Stimulated activated CD4-positive, alpha-beta T cell treated with anti-CD3 and anti-CD28 coated beads, Interleukin-12 subunit alpha, Interleukin-12 subunit beta, amount 100 ng/mL, for 4 hours (primary cell): Measurements from ENCODE around the gene SLC44A5.
"Not testable (repeated sequence)": the region's sequence is repeated elsewhere in the genome, so short reads cannot be mapped to it uniquely, and the experiment has no call there.

Experiments
- DNase-seq: peaks from one replicate; pipeline ENCODE4 v3.0.0-alpha.2; 2020

SLC44A5 gene

DNA sequence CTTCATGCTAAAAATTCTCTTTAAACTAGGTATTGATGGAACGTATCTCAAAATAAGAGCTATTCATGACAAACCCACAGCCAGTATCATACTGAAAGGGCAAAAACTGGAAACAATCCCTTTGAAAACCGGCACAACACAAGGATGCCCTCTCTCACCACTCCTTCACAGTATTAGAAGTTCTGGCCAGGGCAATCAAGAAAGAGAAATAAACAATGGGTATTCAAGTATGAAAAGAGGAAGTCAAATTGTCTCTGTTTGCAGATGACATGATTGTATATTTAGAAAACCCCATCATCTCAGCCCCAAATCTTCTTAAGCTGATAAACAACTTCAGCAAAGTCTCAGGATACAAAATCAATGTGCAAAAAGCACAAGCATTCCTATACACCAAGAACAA is 349.0 kb downstream of the SLC44A5 start:
- DNase-seq = not testable (repeated sequence)

DNA sequence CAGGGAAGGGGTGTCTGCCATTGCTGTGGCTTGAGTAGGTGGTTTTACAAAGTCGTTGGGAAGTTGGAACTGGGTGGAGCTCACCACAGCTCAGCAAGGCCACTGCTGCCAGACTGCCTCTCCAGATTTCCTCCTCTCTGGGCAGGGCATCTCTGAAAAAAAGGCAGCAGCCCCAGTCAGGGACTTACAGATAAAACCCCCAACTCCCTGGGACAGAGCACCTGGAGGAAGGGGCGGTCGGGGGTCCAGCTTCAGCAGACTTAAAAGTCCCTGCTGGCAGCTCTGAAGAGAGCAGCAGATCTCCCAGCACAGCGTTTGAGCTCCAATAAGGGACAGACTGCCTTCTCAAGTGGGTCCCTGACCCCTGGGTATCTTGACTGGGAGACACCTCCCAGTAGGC is 352.6 kb downstream of the SLC44A5 start:
- DNase-seq = no peak

- DNase-seq = no peak
Observed at GRCh38 chr1:75257424-75257823, 353.5 kb downstream of the SLC44A5 start.

GRCh38 chr1:75250114-75250513 is 360.8 kb downstream of the SLC44A5 start:
- DNase-seq = not testable (repeated sequence)

DNA sequence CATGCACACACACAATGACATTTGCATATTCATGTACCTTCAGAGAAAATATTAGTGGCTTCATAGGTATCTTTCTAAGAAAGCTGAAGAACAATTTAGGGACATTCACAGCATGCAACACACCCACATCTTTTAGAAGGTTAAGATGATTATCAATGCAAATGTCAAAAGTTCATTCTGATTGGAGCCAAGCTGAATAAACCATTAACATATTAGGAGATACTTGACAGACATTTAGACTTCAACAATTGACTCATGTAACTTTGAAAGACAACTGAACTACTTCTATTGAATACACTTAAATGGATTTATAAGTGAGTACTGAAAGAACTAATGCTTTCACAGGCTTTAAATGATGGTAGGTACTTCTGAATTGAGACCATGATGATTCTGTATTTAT is 365.7 kb downstream of the SLC44A5 start:
- DNase-seq = no peak

- no peak for DNase-seq
Observed at GRCh38 chr1:75243124-75243523, 367.8 kb downstream of the SLC44A5 start.

GRCh38 chr1:75237316-75237715 is 373.6 kb downstream of the SLC44A5 start:
- DNase-seq = no peak

DNA sequence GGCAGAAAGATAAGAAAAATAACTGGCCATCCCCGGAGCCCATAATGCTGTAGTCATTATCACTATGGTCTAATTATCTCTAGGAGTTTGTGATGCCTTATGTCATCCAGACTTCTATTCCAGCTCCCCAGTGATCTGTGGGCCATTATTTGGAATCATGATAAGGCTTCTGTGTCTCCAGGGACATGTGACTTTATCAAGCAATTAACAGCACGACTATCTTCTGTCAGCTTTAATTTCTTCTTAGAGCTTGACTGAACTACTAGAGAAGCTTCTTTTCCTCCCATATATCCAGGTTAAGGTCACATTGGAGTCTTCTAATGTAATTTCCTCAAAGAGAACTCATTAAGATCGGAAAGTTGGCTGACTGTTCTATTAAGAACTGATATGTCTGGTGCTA is 376.4 kb downstream of the SLC44A5 start:
- no peak for DNase-seq

GRCh38 chr1:75233302-75233929 is 377.5 kb downstream of the SLC44A5 start:
- DNase-seq = no peak

DNA sequence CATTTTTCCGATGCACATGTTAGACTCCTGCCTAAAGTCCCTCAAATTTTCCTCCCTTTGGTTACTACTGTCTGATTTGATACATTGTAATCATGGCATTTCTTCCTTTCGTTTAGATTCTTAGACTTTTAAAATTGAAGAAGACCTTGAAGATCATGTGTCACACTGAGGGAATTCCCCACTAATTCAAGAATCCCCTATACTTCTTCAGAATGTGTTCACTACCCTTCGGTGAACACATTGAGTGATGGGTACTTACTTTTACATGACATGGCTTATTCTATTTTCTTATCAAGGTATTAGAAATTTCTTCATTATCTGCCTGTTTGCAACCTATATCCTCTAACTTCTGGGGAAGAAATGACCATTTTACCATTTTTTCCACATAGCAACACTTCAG is 390.8 kb downstream of the SLC44A5 start:
- no peak for DNase-seq

DNA sequence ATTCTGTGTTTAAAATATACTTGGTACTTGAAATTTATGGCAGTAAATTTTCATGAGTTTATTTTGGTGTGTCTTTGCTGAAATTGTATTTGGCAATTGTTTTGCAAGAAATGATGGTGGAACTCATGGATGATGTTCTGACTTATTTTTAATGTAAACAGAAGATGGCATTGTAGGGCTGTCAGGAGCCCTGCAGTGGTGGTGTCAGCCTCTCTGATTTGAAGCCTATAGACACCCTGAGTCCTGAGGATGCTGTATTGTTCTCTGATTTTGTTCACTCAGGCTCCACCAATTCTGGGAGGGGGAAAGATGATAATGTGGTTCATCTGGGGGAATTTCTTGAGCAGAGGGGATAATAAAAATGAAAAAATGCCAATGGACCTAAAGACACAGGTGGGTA is 396.9 kb downstream of the SLC44A5 start:
- no peak for DNase-seq

DNA sequence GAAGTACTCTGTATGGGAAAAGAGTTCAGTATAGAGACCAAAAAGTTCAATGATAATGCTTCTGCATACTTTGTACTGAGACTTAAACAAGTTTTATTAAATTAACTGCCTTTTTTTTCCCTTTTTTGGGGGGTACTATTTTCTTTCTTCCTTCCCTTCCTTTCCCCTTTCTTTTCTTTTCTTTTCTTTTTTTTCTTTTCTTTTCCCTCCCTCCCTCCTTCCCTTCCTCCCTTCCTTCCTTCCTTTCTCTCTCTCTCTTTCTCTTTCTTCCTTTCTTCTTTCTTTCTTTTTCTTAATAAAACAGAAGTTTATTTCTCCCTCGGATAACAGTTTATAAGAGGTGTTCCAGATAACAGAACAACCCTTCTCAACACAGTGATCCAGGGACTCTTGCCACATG is 399.3 kb downstream of the SLC44A5 start:
- no peak for DNase-seq

DNA sequence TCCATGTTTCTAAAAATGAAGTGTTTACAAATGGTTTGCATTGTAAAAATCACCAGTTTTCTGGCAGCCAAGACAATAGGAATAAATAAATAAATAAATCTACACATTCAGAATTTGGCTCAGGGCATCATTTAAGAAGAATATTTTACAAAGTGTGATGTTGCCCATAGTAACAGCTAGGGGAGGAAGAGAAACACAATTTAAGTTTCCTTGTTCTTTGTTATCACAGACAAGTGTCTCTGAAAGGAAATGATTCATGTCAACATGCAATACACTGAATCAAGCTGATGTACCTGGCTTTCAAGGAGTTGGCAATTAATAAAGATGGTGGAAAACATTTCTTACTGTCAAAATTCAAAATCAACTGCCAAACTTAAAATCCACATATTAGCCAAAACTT is 402.1 kb downstream of the SLC44A5 start:
- DNase-seq = no peak

DNA sequence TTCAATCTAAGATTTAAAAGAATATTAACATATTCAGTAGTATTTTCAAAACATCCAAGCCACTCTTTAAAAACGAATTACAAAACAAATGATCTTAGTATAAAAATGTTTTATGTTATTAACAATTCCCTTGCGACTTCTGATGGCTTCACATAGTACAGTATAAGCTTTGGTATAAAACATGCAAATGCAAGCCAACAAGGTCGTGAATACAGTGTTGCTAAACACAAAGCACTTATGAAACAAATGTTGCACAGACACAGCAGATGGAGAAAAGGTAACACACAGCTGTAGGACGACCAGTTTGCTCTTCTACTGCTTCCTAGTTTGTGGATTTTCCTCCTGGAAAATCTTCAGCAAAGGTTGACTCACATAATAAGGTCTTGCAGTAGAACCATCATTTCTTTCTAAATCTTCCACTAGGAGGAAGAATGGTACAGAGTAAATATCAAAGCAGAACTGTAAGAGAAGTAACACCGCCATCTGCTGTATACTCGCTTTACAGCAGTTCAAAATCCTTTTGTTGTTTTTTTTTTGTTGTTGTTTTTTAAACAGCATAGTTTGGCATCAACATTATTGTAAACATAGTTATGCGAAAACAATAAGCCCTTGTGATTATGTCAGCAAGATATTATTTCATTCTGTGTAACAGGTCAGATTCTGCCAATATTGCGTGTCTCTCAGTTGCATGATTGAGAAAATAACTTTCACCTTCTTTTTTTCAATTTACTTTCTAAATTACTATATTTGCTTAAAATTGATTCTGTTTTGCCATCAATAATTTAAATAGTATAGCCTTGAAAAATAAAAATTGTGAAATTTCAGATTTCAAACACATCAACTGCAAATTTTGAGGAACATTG is 407.3 kb downstream of the SLC44A5 start:
- DNase-seq = no peak

DNA sequence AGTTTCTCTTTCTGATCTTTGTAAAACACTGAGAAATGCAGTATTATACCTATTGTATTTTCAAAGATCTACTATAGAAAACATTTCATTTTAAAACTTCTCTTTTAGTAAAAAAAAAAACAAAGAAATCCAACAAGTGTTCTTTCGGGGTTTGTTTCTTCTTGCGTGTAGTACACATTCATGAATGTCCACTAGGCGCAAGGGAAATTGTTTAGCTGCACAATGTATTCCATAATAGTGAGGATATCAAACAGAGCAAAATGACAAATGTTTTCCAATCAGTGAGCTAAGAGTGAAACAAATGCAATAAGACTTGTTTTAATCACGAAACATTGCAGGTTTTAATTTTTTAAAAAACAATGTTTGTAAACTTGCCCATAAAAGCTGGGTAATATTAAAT is 408.2 kb downstream of the SLC44A5 start:
- no peak for DNase-seq

- DNase-seq = no peak
Observed at GRCh38 chr1:75198761-75199160, 412.2 kb downstream of the SLC44A5 start.

DNA sequence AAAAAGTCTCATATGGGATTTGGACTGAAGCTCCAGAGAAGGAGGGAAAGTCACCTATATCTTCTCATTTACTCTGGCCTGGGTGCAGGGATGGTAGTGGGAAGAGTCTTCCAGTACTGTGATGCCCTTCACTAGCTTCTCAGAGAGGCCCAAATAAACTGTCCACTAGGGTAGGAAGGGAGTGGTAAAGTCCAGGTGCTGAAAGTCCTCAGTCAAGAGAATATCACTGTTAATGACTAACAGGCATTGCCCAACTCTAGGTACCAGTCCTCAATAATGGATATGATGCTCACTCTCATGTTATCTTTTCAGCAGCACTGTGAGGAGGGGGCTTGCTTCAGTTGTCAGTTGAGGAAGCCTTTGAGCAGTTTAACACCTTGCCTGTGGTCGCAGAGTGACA is 412.8 kb downstream of the SLC44A5 start:
- no peak for DNase-seq

- DNase-seq = no peak
Observed at GRCh38 chr1:75188892-75189291, 422.0 kb downstream of the SLC44A5 start.

- not testable (repeated sequence) for DNase-seq
Observed at GRCh38 chr1:75181214-75181955, 429.5 kb downstream of the SLC44A5 start.

DNA sequence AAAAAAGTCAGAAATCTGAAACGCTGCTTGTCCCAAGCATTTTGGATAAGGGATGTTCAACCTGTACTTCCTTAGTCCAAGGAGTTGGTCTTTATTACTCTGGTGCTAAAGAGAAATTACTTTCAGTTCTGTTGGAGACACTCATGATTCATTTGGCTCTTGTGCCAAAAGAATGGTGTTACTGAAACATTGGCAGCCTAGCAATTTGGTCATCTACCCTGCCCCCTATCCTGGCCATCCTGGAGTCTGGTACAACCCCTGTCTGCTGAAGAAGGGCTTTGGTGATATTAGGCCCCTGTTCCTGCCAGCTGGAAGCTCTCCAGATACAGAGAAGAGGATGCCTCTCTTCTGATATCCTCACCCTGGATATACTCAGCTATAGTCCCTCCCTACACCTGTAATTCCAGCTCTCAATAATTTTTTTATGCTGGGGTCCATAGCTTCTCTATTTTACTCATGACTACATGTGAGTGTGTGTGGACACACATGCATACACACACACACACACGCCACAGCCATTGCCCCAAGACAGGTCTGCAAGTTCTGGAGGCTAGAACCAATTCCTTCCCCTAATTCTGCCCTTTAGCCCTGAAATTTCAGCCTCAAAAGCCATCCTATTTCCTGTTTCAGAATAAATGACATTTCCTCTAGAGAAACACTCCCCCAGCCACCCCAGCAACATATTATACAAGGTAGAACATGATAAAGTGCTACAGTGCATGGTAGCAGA is 436.7 kb downstream of the SLC44A5 start:
- DNase-seq = no peak

GRCh38 chr1:75172556-75172955 is 438.4 kb downstream of the SLC44A5 start:
- DNase-seq = no peak

GRCh38 chr1:75171876-75172275 is 439.0 kb downstream of the SLC44A5 start:
- DNase-seq = no peak

GRCh38 chr1:75170981-75171380 is 439.9 kb downstream of the SLC44A5 start:
- no peak for DNase-seq
